Choroid plexus epithelial cell (primary cell): Measurements from ENCODE around the gene EXOC4.

Experiments used
- DNase-seq: peaks from one replicate; pipeline ENCODE4 v3.0.0-alpha.2; 2010; ENCODE audit warnings: low read depth
- H3K4me3 ChIP-seq: 2 replicates; pipeline ENCODE4 v1.5.1; 2011; ENCODE audit warnings: low read depth, mild to moderate bottlenecking, control low read depth, low read length, moderate library complexity
- CTCF ChIP-seq: conservative IDR thresholded peaks from 2 replicates; pipeline ENCODE4 v1.5.1; 2011; ENCODE audit warnings: low read depth, mild to moderate bottlenecking, control low read depth, inconsistent platforms, low read length, moderate library complexity

Gene EXOC4

GRCh38 chr7:133587903-133588302 lies 335.0 kb downstream of the EXOC4 start:
- no peak overlapping the region for H3K4me3 ChIP-seq
- TF ChIP-seq CTCF: no peak
- no peak for DNase-seq

DNA sequence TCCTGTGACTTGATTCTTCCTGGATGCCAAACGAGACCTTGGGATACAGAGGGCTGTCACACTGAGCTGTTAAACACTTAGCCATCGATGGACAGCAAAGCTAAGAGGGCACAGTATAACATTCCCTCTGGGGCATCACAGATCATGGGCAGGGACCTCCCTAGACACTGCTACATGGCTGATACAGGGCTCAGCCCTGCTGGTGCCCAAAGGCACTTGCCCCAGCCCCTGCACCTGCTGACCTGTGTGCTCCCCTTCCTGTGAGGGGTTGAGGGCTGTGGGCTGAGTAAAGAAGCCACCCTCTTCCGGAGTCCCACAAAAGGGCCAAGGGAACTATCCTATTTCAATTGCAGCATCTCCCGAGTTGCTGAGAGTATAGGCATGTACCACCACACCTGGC lies 337.9 kb downstream of the EXOC4 start:
- H3K4me3 ChIP-seq: no peak overlapping the region
- no peak for DNase-seq

GRCh38 chr7:133591704-133592340 lies 338.9 kb downstream of the EXOC4 start:
- TF ChIP-seq CTCF: no peak
- H3K4me3 ChIP-seq: no peak overlapping the region
- no peak for DNase-seq

More for the DNA sequence above, 337.9 kb downstream of the EXOC4 start:
- TF ChIP-seq CTCF: no peak

- no peak overlapping the region for H3K4me3 ChIP-seq
- no peak for DNase-seq
- TF ChIP-seq CTCF: no peak
Observed at GRCh38 chr7:133593561-133593960, 340.7 kb downstream of the EXOC4 start.

DNA sequence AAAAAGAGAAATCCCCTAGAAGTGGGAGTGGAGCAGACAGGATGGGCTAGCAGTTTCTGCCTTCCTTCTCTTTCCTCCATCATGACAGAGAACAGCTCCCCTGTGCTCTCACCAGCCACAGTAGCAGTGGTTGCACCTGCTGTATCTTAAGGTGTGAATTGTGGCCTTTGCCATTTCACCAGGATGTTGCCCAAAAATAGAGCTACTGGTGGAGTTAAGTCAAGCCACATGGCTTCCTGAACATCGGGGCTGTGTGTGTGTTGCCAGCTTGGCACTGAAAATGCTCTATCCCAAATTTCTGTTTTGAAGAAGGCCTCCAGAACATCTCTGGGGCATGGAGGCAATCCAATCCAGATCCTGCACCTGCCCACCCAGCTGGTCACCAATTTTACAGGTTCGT lies 348.7 kb downstream of the EXOC4 start:
- TF ChIP-seq CTCF: no peak
- no peak overlapping the region for H3K4me3 ChIP-seq
- no peak for DNase-seq

DNA sequence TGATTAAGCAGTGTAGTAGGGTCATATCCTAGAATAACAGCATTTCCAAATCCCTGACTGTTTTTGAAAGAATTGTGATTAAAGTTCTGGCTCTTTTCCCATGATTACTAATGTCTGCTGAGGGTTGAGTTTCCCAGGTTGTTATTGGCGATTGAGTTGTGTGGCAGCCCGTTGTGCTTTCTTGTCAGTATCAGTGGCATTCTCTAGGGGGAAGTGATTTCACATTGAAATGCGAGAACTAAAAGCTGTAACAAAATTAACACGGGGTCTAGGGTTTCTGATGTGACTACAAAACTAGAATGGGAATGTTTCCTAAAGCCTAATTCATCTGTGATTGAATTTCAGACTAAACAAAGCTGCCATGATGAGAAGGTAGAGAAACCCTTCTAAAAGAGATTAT lies 349.4 kb downstream of the EXOC4 start:
- peak; percentile 75 for DNase-seq
- no peak overlapping the region for H3K4me3 ChIP-seq
- TF ChIP-seq CTCF: no peak

- TF ChIP-seq CTCF: no peak
- DNase-seq: no peak
- no peak overlapping the region for H3K4me3 ChIP-seq
Observed at GRCh38 chr7:133606991-133607390, 354.1 kb downstream of the EXOC4 start.
